ENCODE measurements around the gene MEIS1. TPM values are rescaled to one million over a fixed set of nuclear protein-coding genes. Genes with fewer than 3 reads are reported as not detected.
A peak's percentile ranks its signal among the peaks of the same experiment; 100 is the strongest.

MEIS1 gene
- total RNA-seq: 10 to 100 TPM; 82.1 to 84.6 TPM

- Histone ChIP-seq H3K4me3 (peak within 1 kb of the TSS; percentile 65 to 90), H3K4me1 (peaks cover 9% of the 10 kb centered on the region), H3K27ac (peak within 1 kb of the TSS; percentile 89 to 98 (median 93)), H3K27me3 (no peaks in the 10 kb centered on the region), H3K9me3 (no peaks in the 10 kb centered on the region), H3K36me3 (replicated peaks in 1 of 2; ENCODE audit: insufficient read depth in 1 of 2, low read depth in 2 of 2) (no peaks in the 10 kb centered on the region)
- intact Hi-C loops (cut with DNase I): loop anchor here (5.0 kb wide), 1 partner anchor 142 kb away; no protein-coding TSS in a partner anchor
- peak; percentile 97 to 100 (median 100) for TF ChIP-seq POLR2A (IDR thresholded peaks at IDR 0.05)
- TF ChIP-seq CTCF (IDR thresholded peaks at IDR 0.05): peak in 2 of 7 experiments; percentile 11 to 14
- 0 to 2% methylated on average over 38 of the region's 38 CpGs for WGBS, 2 donors
- ATAC-seq (peak; percentile 79), DNase-seq (peak; percentile 96 to 98 (median 97))
Observed at GRCh38 chr2:66434679-66435548, at the start of gene MEIS1. TSS of gene MEIS1 (plus strand) at chr2:66435125. CDS start at chr2:66435857, 732 bp downstream.

DNA sequence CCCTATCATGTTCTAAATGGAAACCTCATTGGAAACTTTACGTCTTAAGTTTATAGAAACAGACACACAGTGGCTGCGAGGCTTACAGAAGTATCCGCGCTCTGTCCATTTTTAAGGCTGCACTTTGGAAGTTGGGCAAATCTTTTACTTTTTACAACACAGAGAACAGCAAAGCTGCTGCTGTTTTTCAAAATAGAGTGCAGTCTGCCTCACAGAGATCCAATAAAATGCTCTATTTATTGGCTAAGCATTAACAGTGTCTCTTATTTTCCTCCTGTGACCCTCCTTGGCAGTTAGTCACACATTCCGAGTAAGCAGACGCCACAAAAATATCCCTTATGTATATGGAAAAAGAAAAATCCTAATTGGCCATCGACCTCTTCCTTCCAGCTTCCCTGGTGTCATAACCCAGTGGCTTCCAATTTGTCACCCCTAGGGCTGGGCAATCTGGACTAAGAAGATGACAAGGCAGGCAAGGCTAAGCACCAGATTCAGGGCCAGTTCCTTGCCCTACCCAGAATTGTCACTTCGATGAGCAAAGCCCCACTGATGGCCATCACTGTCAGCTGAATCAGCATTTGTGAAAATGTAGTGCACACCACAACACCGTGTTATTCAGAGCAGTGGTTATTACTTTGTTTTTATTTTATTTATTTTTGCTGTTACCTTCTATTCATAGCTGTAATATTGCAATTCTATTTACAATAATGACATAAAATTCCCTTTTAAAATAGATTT lies 47.7 kb upstream of the MEIS1 start:
- H3K36me3 ChIP-seq (replicated peaks in 1 of 2; ENCODE audit: insufficient read depth in 1 of 2, low read depth in 2 of 2): no peaks in the 10 kb centered on the region
- no peak overlapping the region for H3K4me3 ChIP-seq
- no peaks in the 10 kb centered on the region for H3K4me1 ChIP-seq
- TF ChIP-seq CTCF (IDR thresholded peaks at IDR 0.05) (no peak), POLR2A (IDR thresholded peaks at IDR 0.05) (no peak)
- intact Hi-C loops (cut with DNase I): no loop called here
- H3K27me3 ChIP-seq: no peaks in the 10 kb centered on the region
- WGBS, 2 donors: 73 to 78% methylated on average over 9 of the region's 9 CpGs
- H3K9me3 ChIP-seq: no peaks in the 10 kb centered on the region
- no peak overlapping the region for H3K27ac ChIP-seq
- ATAC-seq: no peak
- DNase-seq: no peak

DNA sequence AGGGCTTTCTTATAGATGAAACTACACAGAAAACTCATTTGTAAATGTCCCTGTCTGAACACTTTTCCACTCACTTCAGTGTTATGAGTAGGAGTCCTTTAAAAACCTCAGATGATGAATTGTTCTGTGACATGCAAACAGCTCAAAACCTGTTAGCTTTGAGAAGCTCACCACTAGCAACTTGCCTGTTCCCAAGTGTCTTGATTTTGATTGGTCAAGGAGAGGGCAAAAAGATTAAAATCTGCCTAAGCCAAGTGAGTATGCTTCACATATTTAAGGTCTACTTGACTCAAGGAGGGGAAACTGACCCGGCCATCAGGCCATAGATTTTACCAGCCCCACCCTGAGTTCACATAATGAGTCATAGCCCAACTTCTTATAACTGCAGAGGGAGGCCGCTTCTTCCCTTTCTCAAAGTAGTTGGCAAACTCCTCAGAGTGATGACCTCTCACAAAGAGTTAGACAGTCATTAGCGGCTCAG lies 45.2 kb upstream of the MEIS1 start:
- Histone ChIP-seq H3K27me3 (no peaks in the 10 kb centered on the region), H3K4me3 (no peak overlapping the region), H3K9me3 (no peaks in the 10 kb centered on the region), H3K36me3 (replicated peaks in 1 of 2; ENCODE audit: insufficient read depth in 1 of 2, low read depth in 2 of 2) (no peaks in the 10 kb centered on the region), H3K27ac (no peak overlapping the region), H3K4me1 (no peaks in the 10 kb centered on the region)
- ATAC-seq: no peak
- WGBS, 2 donors: 89% methylated on average over 3 of the region's 3 CpGs
- TF ChIP-seq POLR2A (IDR thresholded peaks at IDR 0.05) (no peak), CTCF (IDR thresholded peaks at IDR 0.05) (no peak)
- intact Hi-C loops (cut with DNase I): no loop called here
- DNase-seq: no peak

DNA sequence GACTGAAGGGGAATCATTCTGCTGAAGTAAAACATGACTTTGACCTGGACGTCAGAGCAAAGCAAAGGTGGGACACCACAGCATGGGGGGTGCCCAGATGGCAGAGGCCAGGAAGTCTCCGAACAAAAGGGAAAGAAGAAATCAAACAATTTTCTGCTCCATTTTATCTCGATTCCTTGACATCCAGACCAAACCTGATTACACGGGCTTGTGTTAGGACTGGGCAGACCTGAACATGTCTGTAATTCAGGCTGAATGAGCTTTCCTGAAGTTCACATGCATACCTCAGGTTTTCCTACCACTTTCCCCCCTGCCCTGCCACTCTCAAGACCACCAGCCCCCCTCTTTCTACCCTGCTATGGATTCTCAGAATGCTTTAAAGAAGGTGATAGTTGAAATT lies 44.8 kb upstream of the MEIS1 start:
- Histone ChIP-seq H3K27ac (no peak overlapping the region), H3K4me3 (no peak overlapping the region)
- 84 to 92% methylated on average over 4 of the region's 4 CpGs for WGBS, 2 donors

More for the DNA sequence above, 44.8 kb upstream of the MEIS1 start:
- intact Hi-C loops (cut with DNase I): no loop called here
- ATAC-seq (no peak), DNase-seq (no peak)
- no peaks in the 10 kb centered on the region for H3K9me3 ChIP-seq
- H3K4me1 ChIP-seq: no peaks in the 10 kb centered on the region
- H3K27me3 ChIP-seq: no peaks in the 10 kb centered on the region
- no peak for TF ChIP-seq CTCF (IDR thresholded peaks at IDR 0.05)
- no peak for TF ChIP-seq POLR2A (IDR thresholded peaks at IDR 0.05)
- no peaks in the 10 kb centered on the region for H3K36me3 ChIP-seq (replicated peaks in 1 of 2; ENCODE audit: insufficient read depth in 1 of 2, low read depth in 2 of 2)
